NB4 (cell line): ENCODE data around the gene MAP10.

Experiments used
- DNase-seq: peaks from one replicate; pipeline ENCODE4 v3.0.0; 2010; ENCODE audit warnings: low read depth
- H3K4me3 ChIP-seq: one replicate; pipeline ENCODE4 v1.5.1; 2011; ENCODE audit warnings: mild to moderate bottlenecking, low read depth, low read length, moderate library complexity
- CTCF ChIP-seq: IDR thresholded peaks from one replicate; pipeline ENCODE4 v1.5.1; 2012; ENCODE audit warnings: low read depth, low read length
- MAX ChIP-seq: IDR thresholded peaks from 2 replicates; pipeline ENCODE4 v1.6.1; 2011; ENCODE audit warnings: low read depth, low read length
- MYC ChIP-seq: IDR thresholded peaks from 2 replicates; pipeline ENCODE4 v1.6.1; 2011; ENCODE audit warnings: low read depth, low read length
- POLR2A ChIP-seq: IDR thresholded peaks from 2 replicates; pipeline ENCODE4 v1.6.1; 2011; ENCODE audit warnings: mild to moderate bottlenecking; ENCODE audit not compliant: insufficient read length; ENCODE audit errors: extremely low read depth

MAP10 gene

GRCh38 chr1:232834066-232834465 lies 28.9 kb downstream of the MAP10 start:
- DNase-seq: no peak
- no peak overlapping the region for H3K4me3 ChIP-seq
- TF ChIP-seq CTCF (no peak), MYC (no peak), POLR2A (no peak), MAX (no peak)

- TF ChIP-seq MAX (no peak), MYC (no peak), POLR2A (no peak), CTCF (no peak)
- H3K4me3 ChIP-seq: no peak overlapping the region
- DNase-seq: no peak
Observed at GRCh38 chr1:232835166-232835565, 29.9 kb downstream of the MAP10 start.

- no peak overlapping the region for H3K4me3 ChIP-seq
- no peak for TF ChIP-seq MYC
- no peak for TF ChIP-seq CTCF
- no peak for TF ChIP-seq POLR2A
- TF ChIP-seq MAX: no peak
- no peak for DNase-seq
Observed at GRCh38 chr1:232837087-232837486, 31.9 kb downstream of the MAP10 start.

GRCh38 chr1:232841823-232842565 lies 36.8 kb downstream of the MAP10 start:
- TF ChIP-seq POLR2A (no peak), MYC (no peak), MAX (no peak), CTCF (no peak)
- no peak for DNase-seq
- no peak overlapping the region for H3K4me3 ChIP-seq

GRCh38 chr1:232844791-232845190 lies 39.6 kb downstream of the MAP10 start:
- DNase-seq: no peak
- TF ChIP-seq MYC: no peak
- no peak for TF ChIP-seq CTCF
- no peak for TF ChIP-seq POLR2A
- TF ChIP-seq MAX: no peak
- no peak overlapping the region for H3K4me3 ChIP-seq
